ENCODE measurements around the gene PPP2R3B. TPM values are rescaled to one million over a fixed set of nuclear protein-coding genes. Genes with fewer than 3 reads are reported as not detected.

The PPP2R3B gene
- total and polyA plus RNA-seq, 2 experiments from 2014 or later = 22.4 to 24.3 TPM

- TF ChIP-seq CTCF (IDR thresholded peaks at IDR 0.05; ENCODE audit: poor library complexity) (no peak), EZH2phosphoT487 (IDR thresholded peaks at IDR 0.05; ENCODE audit: low read depth, severe bottlenecking, unreplicated experiment) (no peak), EZH2 (IDR thresholded peaks at IDR 0.05; ENCODE audit: borderline replicate concordance) (no peak)
- DNase-seq (ENCODE audit: low spot score) = no peak
- peaks cover 11% of the 10 kb centered on the region for H3K4me1 ChIP-seq (ENCODE audit: insufficient read depth)
- H3K79me2 ChIP-seq = no peaks in the 10 kb centered on the region
- no peaks in the 10 kb centered on the region for H3K9me2 ChIP-seq (replicated peaks; ENCODE audit: insufficient read depth)
- no peaks in the 10 kb centered on the region for H3K36me3 ChIP-seq (replicated peaks; ENCODE audit: insufficient read depth, low read depth)
- H4K20me1 ChIP-seq (ENCODE audit: insufficient read depth, poor library complexity, severe bottlenecking) = no peaks in the 10 kb centered on the region
- H2AFZ ChIP-seq = no peak overlapping the region
- H3K9me3 ChIP-seq (ENCODE audit: low read depth) = no peaks in the 10 kb centered on the region
- no peak overlapping the region for H3K4me2 ChIP-seq
- 97% methylated on average over 53 of the region's 53 CpGs for WGBS (ENCODE audit: low lambda C conversion rate, missing lambda C conversion rate)
- H3K27ac ChIP-seq = no peak overlapping the region
- H3K4me3 ChIP-seq = no peak overlapping the region
- no peaks in the 10 kb centered on the region for H3K27me3 ChIP-seq
These were observed 52.3 kb downstream of the PPP2R3B start for GRCh38 chrX:334331-334891.

GRCh38 chrX:333611-334311 lies 52.9 kb downstream of the PPP2R3B start:
- Histone ChIP-seq H3K4me3 (no peak overlapping the region), H3K9me3 (ENCODE audit: low read depth) (no peaks in the 10 kb centered on the region), H2AFZ (no peak overlapping the region), H3K27ac (no peak overlapping the region), H3K79me2 (no peaks in the 10 kb centered on the region), H3K4me2 (no peak overlapping the region), H4K20me1 (ENCODE audit: insufficient read depth, poor library complexity, severe bottlenecking) (no peaks in the 10 kb centered on the region), H3K36me3 (replicated peaks; ENCODE audit: insufficient read depth, low read depth) (no peaks in the 10 kb centered on the region), H3K9me2 (replicated peaks; ENCODE audit: insufficient read depth) (no peaks in the 10 kb centered on the region), H3K4me1 (ENCODE audit: insufficient read depth) (peaks cover 11% of the 10 kb centered on the region), H3K27me3 (no peaks in the 10 kb centered on the region)
- no peak for DNase-seq (ENCODE audit: low spot score)
- 91% methylated on average over 46 of the region's 51 CpGs for WGBS (ENCODE audit: low lambda C conversion rate, missing lambda C conversion rate)
- TF ChIP-seq CTCF (IDR thresholded peaks at IDR 0.05; ENCODE audit: poor library complexity) (no peak), EZH2 (IDR thresholded peaks at IDR 0.05; ENCODE audit: borderline replicate concordance) (no peak), EZH2phosphoT487 (IDR thresholded peaks at IDR 0.05; ENCODE audit: low read depth, severe bottlenecking, unreplicated experiment) (no peak)

- Histone ChIP-seq H3K9me2 (replicated peaks; ENCODE audit: insufficient read depth) (no peaks in the 10 kb centered on the region), H3K79me2 (no peaks in the 10 kb centered on the region), H3K36me3 (replicated peaks; ENCODE audit: insufficient read depth, low read depth) (no peaks in the 10 kb centered on the region), H3K4me1 (ENCODE audit: insufficient read depth) (peaks cover 11% of the 10 kb centered on the region), H3K4me2 (no peak overlapping the region), H3K4me3 (no peak overlapping the region), H4K20me1 (ENCODE audit: insufficient read depth, poor library complexity, severe bottlenecking) (no peaks in the 10 kb centered on the region), H3K27ac (no peak overlapping the region), H3K9me3 (ENCODE audit: low read depth) (no peaks in the 10 kb centered on the region), H3K27me3 (no peaks in the 10 kb centered on the region), H2AFZ (no peak overlapping the region)
- DNase-seq (ENCODE audit: low spot score) = no peak
- no peak for TF ChIP-seq EZH2 (IDR thresholded peaks at IDR 0.05; ENCODE audit: borderline replicate concordance)
- 94% methylated on average over 31 of the region's 33 CpGs for WGBS (ENCODE audit: low lambda C conversion rate, missing lambda C conversion rate)
These were observed 53.6 kb downstream of the PPP2R3B start for GRCh38 chrX:332916-333610.

- Histone ChIP-seq H4K20me1 (ENCODE audit: insufficient read depth, poor library complexity, severe bottlenecking) (no peaks in the 10 kb centered on the region), H3K36me3 (replicated peaks; ENCODE audit: insufficient read depth, low read depth) (no peaks in the 10 kb centered on the region), H3K9me2 (replicated peaks; ENCODE audit: insufficient read depth) (no peaks in the 10 kb centered on the region), H3K27me3 (no peaks in the 10 kb centered on the region), H3K27ac (no peak overlapping the region), H3K9me3 (ENCODE audit: low read depth) (no peaks in the 10 kb centered on the region), H3K79me2 (no peaks in the 10 kb centered on the region), H3K4me1 (ENCODE audit: insufficient read depth) (peaks cover 11% of the 10 kb centered on the region), H3K4me2 (no peak overlapping the region), H3K4me3 (no peak overlapping the region), H2AFZ (no peak overlapping the region)
- DNase-seq (ENCODE audit: low spot score) = no peak
- 92% methylated on average over 13 of the region's 23 CpGs for WGBS (ENCODE audit: low lambda C conversion rate, missing lambda C conversion rate)
- TF ChIP-seq EZH2phosphoT487 (IDR thresholded peaks at IDR 0.05; ENCODE audit: low read depth, severe bottlenecking, unreplicated experiment) (no peak), CTCF (IDR thresholded peaks at IDR 0.05; ENCODE audit: poor library complexity) (no peak), EZH2 (IDR thresholded peaks at IDR 0.05; ENCODE audit: borderline replicate concordance) (no peak)
These were observed 54.2 kb downstream of the PPP2R3B start for GRCh38 chrX:332496-332860.
